Cardiac fibroblast (primary cell): Measurements from ENCODE around the gene HEPH.
"Not testable (repeated sequence)": the region's sequence is repeated elsewhere in the genome, so short reads cannot be mapped to it uniquely, and the experiment has no call there.

Experiments used
- DNase-seq, 2 donors: peaks; one replicate each; pipeline versions ENCODE4 v3.0.0 to v3.0.0-alpha.2; 2010; ENCODE audit warnings: low read depth in 2 of 2
- H3K4me3 ChIP-seq, 2 donors: replicated peaks in 1 of 2; 1 replicate in 1 of 2; 2 replicates in 1 of 2; pipeline ENCODE4 v1.5.1; 2011; ENCODE audit warnings: low read depth in 2 of 2, low read length in 2 of 2, mild to moderate bottlenecking in 2 of 2, moderate library complexity in 1 of 2
- CTCF ChIP-seq: IDR thresholded peaks from one replicate; pipeline ENCODE4 v1.5.1; 2011; ENCODE audit warnings: low read depth, mild to moderate bottlenecking, low read length, inconsistent platforms

Gene HEPH

GRCh38 chrX:66200855-66201795, 37.1 kb downstream of the HEPH start:
- TF ChIP-seq CTCF, result no peak
- DNase-seq, result peak; percentile 29 to 47
- H3K4me3 ChIP-seq, result no peak overlapping the region

GRCh38 chrX:66203114-66203513, 39.1 kb downstream of the HEPH start:
- TF ChIP-seq CTCF, result no peak
- no peak overlapping the region for H3K4me3 ChIP-seq
- DNase-seq, result no peak

DNA sequence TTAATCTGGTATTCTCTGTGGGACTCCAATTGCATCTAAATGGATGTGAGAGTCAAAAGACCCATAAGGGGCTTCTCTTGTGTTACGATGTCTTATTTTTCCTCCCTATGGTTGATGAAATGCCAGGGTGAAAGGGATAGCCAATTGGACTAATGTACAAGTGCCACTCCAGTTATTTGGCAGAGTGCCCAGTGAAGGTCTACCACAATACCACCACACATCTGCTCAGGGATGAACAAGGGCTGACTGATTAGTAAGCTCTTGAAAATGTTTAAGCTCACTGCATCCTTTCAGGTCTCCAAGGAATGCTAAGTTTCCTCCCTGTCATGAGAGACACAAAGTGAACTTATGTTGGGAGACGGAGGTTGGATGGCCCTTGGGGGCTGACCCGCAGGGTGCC, 57.8 kb downstream of the HEPH start:
- no peak overlapping the region for H3K4me3 ChIP-seq
- no peak for TF ChIP-seq CTCF
- no peak for DNase-seq

DNA sequence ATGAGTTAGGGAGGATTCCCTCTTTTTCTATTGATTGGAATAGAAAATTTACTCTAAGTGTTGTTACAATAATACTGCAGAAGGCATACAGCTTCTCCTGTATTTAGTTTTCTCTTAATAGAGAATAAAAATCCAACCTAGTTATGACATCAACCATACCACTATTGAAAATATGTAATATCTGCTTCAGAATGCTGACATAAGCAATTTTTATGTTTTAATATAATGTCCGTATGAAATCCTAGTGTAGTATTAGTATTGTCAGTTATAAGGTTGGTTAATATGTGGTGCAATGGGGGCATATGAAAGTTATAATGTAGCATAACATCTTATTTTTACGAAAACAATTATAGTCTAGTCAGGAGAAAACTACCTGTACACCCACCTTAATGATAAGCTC, 68.2 kb downstream of the HEPH start:
- H3K4me3 ChIP-seq, result no peak overlapping the region
- no peak for DNase-seq
- TF ChIP-seq CTCF, result no peak

DNA sequence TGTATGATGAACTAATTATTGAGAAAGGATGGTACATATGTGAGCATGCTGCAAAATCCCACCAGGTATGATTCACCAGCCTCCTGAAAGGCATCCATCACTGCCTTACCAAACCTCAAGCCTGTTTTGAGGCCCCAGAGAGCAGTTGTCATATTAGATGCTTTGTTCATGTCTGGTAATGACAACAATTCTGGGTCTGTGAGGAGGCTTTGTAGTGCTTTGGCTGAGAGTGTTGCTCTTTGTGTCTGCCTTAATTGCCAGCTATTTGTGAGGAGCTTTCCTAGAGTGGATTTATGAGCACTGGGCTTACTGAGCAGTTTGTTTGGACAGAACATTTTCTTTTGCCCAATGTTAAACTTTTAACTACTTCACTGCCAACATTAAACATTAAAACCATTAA, 69.2 kb downstream of the HEPH start:
- no peak overlapping the region for H3K4me3 ChIP-seq
- no peak for DNase-seq
- no peak for TF ChIP-seq CTCF

- DNase-seq, H3K4me3 ChIP-seq: not testable (repeated sequence)
These were observed 69.9 kb downstream of the HEPH start for GRCh38 chrX:66233904-66234303.

DNA sequence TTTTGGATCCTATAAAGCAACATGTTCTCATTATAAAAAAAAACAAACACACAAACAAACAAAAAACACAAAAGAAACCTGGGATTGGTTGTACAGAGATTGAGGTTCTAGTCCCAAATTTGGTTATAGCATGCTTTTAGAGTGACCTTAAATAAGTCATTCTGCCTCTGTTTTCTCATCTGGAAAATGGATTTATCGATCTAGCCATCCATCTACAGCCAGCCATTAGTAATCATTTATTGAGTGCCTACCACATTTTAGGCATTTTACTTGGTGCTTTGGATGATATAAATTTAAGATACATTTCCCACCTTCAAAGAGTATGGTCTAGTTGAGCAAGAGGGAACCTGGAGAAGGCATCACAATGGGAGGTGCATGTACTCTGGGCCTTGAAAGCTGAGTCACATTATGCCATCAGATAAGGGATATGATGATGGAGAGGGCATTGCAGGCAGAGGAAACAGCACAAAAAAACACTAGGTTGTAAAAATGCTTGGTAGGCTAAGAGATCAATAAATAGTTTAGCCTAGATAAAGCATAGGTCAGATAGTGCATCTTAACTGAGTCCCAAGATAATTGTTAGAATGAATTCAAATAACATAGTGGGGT, 91.4 kb downstream of the HEPH start:
- DNase-seq, result no peak
- TF ChIP-seq CTCF, result no peak
- H3K4me3 ChIP-seq, result no peak overlapping the region
